IPS-NIHi11 (cell line): ENCODE measurements around the gene RSBN1L.
"Not testable (repeated sequence)": the region's sequence is repeated elsewhere in the genome, so short reads cannot be mapped to it uniquely, and the experiment has no call there.

ENCODE experiments used
- DNase-seq: peaks from one replicate; pipeline ENCODE4 v3.0.0; 2012; ENCODE audit warnings: mixed read lengths, low spot score

The RSBN1L gene

DNA sequence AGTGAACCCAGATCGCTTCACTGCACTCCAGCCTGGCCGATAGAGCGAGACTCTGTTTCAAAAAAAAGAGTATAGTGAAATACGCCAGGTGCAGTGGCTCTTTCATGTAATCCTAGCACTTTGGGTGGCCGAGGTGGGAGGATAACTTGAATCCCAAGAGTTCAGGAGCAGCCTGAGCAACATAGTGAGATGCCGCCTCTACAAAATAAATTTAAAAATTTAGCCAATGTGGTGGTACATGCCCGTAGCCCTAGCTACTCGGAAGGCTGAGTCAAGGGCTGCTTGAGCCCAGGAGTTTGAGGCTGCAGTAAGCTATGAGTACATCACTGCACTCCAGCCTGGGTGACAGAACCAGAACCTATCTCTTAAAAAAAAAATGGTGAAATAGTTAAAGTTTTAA lies 74.1 kb downstream of the RSBN1L start:
- DNase-seq: no peak

DNA sequence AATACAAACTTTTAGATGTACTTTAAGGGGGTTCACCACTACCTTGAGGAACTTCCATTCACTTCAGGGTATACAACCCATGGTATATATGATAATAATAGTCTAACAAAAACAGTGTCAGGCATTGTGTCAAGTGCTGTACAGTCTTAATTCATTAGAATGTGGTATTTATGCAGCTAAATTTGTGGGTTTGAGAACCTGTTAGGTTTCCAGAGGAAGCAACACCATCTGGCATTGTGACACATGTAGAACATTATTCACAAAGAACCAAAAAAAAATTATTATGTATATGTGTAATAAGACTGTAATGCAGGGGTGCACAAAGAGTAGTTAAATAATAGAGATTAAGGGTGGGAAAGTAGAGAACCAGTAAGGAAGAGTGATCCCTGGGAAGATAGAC lies 75.6 kb downstream of the RSBN1L start:
- no peak for DNase-seq

DNA sequence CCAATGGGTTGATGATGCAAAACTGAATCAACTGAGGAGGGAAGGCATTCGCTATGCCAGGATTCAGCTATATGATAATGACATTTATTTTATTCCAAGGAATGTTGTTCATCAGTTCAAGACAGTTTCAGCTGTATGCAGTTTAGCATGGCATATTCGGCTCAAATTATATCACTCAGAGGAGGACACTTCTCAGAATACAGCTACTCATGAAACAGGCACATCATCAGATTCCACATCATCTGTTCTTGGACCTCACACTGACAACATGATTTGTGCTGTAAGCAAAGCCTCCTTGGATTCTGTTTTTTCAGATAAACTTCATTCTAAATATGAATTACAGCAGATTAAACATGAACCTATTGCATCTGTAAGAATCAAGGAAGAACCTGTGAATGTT lies 82.3 kb downstream of the RSBN1L start:
- no peak for DNase-seq

DNA sequence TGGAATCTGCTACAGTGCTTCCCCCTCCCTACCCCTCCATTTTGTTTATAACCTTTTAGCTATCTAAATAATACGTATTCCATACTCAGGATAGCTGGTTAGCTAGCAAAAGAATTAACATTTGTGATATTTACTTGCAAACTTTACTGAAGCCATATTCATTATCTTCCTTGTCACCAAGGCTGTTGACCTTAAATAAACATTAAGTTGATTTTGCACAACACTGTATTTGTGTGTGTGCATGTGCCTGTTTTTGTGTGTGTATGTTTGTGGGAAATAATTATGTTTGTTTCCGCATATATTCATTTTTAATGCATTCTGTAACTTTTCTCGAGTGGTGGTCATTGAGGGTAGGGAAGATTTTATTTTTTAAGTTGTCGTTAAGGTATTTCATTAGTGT lies 86.1 kb downstream of the RSBN1L start:
- no peak for DNase-seq

DNA sequence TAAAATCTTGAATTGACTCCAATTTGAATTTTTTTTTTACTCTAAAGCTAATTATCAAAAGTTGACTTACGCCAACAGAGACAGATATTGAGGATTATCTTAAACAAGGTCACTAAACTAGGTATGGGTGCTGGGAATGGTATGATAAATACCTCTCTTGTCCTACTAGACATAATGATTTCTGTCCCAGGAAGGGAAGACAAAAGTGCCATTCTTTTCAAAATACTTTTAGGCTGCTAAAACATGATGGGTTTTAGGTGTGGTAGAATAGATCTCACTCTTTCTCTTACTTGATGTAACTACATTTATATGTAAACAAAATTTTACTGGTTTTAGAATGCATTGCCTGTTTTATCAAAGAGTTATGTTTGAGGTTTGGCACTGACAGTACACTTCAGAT lies 86.9 kb downstream of the RSBN1L start:
- DNase-seq: no peak

DNA sequence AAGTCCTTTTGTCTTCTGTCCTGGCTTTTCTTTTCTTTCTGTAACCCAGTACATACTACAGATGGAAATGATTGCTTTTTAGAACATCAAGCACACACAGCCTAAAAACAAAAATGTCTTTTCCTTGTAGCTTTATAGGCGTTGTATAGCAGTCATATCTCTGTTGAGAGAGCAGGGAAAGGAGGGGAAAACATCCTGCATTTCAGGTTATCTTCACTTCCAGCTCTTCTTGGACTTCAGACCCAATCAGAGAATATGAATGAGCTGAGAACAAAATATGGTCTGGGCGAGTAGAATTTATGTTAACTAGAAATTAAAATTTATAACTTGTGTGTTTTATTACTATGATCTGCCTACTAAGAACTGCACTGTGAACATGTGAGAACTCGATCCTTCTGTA lies 87.3 kb downstream of the RSBN1L start:
- no peak for DNase-seq

DNA sequence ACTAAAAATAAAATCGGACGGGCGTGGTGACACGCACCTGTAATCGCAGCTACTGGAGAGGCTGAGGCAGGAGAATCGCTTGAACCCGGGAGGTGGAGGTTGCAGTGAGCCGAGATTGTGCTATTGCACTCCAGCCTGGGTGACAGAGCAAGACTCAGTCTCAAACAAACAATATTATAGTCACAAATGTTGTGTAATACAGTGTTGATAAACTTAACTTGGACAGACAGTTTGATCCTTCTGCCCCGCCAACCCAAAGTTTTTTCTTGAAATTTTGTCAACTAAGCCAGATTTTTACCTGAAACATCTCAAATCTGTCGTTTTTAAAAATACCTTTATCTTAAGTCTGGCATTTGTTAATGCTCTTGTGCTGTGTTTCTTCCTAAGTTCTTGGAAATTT lies 88.2 kb downstream of the RSBN1L start:
- DNase-seq: not testable (repeated sequence)

DNA sequence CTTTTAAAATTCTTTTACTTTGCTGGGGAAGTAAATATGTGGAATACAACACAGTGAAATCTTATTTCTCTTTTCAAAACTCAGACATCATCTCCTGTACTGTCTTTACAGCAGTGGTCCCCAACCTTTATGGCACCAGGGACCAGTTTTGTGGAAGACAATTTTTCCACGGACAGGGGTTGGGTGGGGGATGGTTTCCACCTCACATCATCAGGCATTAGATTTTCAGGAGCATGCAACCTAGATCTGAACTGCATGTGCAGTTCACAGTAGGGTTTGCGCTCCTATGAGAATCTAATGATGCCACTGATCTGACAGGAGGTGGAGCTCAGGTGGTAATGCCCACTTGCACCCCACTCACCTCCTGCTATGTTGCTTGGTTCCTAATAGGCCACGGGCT lies 89.8 kb downstream of the RSBN1L start:
- no peak for DNase-seq

DNA sequence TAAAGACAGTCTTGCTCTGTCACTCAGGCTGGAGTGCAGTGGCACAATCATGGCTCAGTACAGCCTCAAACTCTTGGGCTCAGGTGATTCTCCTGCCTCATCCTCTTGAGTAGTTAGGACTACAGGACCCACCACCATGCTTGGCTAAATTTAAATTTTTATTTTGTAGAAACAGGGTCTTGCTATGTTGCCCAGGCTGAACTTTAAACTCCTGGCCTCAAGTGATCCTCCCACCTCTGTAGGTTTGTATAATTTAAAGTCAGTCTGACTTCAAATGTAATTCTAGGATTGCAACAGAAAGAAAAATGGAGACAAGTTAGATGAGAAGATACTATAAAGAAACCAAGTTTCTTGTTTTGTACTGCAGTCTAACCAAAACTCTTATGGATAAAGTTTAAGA lies 90.5 kb downstream of the RSBN1L start:
- no peak for DNase-seq

DNA sequence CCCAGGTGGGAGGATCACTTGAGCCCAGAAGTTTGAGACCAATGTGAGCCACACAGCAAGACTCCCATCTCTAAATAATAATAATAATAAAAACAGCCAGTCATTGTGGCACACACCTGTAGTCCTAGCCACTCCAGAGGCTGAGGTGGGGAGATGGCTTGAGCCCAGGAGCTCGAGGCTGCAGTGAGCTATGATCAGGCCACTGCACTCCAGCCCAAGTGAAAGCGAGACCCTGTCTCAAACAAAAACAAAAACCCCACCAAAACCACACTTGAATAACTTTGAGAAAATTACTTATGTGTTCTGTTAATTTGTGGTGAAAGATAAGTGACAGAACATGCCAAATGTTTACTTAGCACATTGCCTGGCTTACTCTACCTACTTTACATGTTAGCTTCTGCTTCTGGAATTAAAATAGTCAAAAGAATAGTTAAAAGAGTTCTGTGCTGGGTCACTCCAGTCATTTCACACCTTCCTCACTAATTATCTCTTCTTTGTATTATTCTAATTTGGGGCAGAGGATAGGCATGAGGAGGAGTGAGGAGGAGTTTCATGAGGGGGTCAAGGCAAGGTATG lies 92.2 kb downstream of the RSBN1L start:
- no peak for DNase-seq

DNA sequence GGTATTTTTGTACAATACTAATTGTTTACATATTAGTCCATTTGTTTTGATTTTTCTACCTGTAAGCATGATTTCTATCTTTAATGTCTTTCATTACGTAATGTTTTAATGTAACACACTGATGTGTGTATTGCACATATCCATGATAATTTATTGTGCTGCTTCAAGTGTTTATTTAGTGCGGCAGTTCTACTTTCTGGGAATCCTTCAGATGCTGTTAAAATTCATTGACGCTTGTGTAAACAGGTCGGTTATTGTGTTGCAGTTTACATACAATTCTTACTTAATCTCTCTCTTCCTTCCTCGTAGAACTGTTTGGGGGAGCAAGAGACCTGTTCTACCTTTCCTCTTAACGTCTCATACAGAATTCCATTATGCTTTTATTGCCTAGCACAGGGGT lies 95.1 kb downstream of the RSBN1L start:
- DNase-seq: no peak

DNA sequence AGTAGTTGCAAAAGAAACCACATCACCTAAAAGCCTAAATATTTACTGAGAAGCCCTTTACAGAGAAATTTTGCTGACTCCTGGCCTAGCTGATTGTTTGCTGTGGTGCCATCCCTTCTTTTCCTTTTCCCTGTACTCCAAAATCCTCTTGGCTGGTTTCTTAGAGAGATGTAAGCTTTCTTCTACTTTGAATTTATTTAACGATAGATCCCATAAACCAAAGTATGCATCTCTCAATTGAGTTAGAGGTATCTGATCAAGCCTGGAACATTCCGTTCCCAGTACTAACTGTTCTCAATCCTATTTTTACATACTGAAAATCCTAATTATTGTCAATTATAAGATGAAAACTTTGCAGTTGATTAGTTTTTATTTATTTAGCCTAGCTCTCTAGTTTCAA lies 95.7 kb downstream of the RSBN1L start:
- DNase-seq: no peak

DNA sequence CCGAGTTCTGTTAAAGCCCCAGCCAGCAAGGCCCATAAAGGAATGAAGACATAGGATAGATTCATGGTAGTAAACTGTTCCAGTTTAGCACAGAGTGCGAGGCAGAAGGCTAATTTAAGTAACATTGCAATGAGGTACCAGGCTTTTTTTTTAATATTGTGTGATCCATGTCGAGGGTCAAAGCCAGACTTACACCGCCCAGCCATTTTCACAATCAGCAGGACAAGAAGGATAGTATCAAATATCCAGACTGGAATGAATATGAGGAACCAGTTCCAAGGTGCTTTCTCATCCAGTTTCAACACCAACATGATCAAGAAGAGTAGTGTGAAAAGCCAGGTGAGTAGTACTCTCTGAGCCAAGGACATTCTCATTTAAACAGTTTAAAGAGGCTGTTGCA lies 97.7 kb downstream of the RSBN1L start:
- DNase-seq: no peak

DNA sequence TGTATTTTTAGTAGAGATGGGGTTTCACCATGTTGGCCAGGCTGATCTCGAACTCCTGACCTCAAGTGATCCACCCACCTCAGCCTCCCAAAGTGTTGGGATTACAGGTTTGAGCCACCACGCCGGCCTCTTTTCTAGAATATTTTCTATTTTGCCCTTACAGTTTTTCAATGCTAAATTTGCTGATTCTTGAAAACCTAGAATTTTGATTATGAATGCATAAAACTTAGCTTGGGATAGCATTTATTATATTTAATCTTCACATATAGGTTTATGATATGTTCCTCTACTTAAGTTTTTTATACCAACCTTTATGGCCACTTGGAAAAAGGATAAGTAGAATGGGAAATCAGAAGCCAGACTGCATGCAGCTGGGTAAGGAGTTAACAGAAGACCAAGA lies 99.8 kb downstream of the RSBN1L start:
- no peak for DNase-seq

DNA sequence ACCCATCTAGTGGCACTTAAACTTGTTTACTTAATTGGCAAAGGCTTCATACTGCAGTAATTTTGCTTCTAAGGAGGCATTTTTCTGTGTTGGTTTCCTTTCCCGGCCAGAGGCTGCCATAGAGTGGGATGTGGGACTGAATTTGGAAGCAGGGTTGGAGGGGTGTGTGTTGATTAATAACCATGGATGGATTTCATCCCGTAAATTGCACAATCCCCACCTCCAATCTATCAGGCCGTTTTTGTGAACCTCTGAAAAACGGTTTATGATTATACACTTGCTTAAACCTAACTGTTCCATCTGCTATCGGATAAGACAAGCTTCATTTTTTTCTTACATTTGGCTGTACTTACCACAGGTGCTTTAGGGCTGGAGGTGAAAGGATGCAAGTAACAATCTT lies 100.7 kb downstream of the RSBN1L start:
- no peak for DNase-seq

DNA sequence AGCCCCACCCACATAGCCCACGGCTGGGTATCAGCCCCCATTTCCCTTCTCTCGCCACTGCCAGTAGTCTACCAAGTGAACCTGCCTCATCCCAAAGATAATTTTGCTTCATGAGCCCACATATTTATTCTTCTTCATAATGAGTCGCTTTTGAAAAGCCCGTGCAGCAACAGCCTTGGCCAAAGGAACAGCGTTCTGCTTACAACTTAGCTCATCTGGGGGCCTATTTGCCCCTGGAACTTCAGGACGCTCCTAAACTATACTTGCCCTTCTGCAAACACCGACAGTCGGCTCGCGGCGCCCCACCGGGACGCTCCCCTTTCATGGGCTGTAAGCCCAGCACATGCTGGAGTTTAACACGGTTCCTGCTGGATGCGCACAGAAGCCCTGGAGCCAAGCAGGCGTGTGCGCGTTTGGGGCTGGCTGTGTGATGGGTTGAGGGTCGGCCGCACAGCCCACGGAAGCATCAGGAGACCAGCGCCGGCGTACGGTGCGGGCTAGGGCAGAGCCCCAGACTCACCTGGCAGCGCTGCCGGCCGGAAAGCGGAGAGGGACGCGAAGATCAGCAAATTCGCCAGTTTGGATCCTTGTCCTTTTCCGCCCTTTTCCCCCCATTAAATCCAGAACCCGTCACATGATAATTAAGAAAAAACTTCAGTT lies 101.6 kb downstream of the RSBN1L start:
- DNase-seq: peak; percentile 59

DNA sequence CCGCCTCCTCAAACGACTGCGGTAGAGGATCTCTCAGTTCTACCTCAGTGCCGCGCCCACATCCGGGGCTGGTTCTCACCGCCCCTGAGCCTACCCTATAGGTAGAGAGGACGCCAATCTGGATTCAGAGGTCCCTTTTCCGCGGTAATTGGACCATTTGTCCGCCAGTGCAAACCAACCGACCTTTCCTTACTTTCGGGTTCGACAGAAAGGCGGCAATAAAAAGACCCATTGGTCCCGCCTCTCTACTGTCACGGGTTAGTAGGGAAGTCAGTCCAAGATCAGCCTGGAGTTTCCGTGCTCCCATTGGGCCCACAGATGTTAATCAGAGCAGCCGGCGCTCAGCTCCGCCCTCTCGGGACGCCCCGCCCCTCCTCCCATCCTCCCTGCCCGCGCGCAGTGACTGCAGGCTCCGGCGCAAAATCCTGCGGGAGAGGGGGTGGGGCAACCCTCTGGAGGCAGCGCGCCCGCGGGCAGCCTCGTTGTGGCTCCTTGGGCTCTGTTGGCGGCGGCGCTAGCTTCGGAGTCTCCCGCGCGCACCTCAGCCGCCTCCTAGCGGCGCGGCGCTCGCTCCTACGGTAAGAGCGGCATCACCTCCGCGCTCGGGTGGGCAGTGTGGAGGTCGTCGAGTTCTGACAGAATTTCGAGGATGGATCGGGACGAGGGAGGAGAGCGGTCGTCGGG lies 102.3 kb downstream of the RSBN1L start, which contains the start of the genes PHTF2 and TMEM60:
PHTF2 (plus strand) TSS at position 380 of the 684 bp plus-strand sequence.
TMEM60 (minus strand) TSS at position 41 of the 684 bp plus-strand sequence. CDS start 4,061 bp downstream, outside the sequence.
- DNase-seq: peak; percentile 96

DNA sequence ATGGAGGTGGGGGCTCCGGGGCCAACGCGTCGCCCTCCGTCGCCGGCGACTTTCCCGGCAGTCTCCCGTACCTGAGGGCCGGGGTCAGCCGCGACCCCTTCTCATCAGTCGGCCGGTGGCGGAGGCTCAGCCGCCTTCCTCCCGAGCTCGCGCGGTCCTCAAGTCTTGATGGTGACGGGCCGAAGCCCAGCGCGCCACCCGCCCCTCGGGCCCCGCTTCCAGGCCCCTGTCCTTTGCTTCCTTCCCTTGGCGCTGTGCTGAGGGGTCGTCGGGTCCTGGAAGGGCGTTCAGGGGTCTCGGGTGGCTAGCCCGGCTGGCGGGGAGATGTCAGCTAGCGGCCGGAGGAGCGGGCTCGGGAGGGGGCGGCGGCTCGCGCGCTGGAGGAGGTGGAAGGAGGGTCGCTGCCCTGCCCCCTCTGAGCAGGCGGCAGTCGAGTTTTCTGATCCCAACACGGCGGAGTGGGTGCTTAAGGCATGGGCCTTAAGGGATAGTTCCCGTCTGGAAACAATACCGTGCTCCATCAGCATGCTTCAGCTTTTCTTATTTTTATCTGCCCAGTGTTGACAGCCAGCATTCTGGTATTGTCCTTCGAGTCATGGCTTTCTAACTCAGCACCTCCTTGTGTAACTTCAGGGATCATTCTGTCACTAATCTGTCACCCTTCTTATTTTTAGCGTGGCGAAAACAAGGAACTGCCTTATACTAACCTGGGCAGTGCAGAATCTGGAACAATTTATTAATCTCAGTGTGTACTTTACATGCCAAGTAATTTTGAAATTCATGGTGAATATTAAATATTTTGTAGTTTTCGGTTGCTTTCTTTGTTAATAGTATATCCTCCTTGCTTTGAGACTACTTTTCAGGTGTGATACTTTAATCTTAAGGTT lies 103.1 kb downstream of the RSBN1L start:
- DNase-seq: peak; percentile 50

DNA sequence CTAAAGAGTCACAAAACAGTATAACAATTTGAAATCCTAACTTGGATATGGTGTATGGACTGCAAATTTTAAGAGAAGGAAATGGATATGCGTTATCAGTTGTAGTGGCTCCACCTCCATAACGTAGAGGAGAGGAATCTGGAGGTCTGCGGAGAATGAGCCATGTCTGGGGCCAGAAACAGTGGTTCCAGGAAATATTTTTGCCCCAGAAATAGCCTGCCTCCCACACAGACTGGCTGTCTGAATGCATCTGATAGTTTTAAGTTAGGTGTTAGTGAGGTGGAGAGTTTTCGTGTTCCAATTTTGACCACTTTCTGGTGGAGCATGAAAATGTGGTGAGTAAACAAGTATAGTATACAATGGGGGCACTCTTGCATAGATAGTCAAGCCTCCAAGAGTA lies 103.9 kb downstream of the RSBN1L start:
- DNase-seq: no peak

DNA sequence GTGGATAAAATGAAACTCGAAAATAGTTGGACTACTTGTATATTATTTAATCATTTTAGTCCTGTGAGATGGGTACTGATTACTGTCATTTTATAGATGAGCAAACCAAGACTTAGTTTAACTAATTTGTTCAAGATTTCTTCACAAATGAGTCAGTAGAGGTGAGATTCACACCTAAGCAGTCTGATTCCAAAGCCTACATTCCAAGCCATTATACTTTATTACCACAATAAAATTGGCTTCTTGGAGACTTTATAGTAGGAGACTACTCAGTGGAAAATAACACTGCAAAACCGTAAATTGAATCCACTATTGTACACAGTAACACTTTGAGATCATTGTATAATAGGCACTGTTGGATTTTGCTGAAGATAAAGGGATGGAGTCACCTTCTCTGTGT lies 104.5 kb downstream of the RSBN1L start:
- no peak for DNase-seq

DNA sequence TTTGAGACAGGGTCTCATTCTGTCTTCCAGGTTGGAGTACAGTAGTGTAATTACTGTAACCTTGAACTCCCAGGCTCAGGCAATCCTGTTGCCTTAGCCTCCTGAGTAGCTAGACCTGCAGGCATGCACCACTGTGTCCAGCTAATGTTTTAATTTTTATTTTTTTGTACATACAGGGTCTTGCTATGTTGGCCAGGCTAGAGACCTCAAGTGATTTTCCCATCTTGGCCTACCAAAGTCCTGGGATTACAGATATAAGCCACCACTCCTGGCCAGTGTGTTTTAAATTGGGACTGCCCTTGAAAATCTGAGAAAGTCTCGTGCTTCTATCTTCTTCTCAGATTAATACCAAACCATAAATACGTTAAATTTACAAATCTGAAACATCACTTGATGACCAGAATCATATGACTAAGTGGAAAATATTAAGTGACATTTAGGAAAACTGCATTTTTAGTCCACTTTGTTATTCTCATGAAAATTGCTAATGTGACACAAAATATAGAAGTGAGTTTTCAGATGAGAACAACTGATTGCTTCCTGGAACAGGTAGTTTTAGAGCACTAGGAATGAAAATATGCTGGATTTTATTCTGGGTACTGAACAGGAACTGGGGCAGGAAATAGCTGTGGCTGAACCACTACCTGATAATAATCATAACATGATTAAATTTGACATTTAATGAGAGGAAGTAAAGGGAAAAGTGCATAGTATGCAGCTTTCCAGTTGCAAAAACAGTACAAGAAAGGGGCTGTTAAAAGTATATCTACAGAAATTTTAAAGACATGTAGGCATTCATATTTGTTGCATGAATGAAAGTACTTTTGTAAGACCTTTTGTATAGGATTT lies 106.5 kb downstream of the RSBN1L start:
- no peak for DNase-seq

DNA sequence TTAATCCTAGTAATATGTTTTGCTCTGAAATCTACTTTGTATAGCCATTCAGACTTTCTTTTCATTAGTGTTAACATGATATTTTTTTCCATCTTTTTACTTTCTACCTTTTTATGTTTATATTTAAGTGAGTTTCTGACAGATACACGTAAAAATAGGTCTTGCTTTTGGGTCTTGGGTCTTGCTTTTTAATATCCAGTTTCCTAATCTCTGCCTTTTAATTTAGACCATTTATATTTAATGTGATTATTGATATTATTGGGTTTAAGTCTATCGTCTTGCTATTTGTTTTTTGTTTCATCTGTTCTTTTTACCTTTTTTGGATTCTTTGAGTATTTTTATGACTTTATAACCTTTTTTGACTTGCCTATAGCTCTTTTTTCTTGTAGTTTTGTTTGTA lies 110.2 kb downstream of the RSBN1L start:
- no peak for DNase-seq
